Measurements from ENCODE around the gene ELOA. TPM values are rescaled to one million over a fixed set of nuclear protein-coding genes. Genes with fewer than 3 reads are reported as not detected.
A peak's percentile ranks its signal among the peaks of the same experiment; 100 is the strongest.

The ELOA gene
- total and polyA plus RNA-seq, 2 of the 13 experiments (the other 11 are each of a cell fraction or from before 2014, with no cell fraction given), result 14.2 to 28.5 TPM

- Histone ChIP-seq H3K27me3 (ENCODE audit: control insufficient read depth in 1 of 2, insufficient read depth in 2 of 2, low read length in 2 of 2) (no peaks in the 10 kb centered on the region), H3K36me3 (replicated peaks in 1 of 2; ENCODE audit: control insufficient read depth in 1 of 2, insufficient read depth in 2 of 2, low read length in 2 of 2) (peaks cover 3 to 16% of the 10 kb centered on the region in 2 experiments; a peak in 3 of 5 replicates), H3K4me1 (ENCODE audit: insufficient read depth, low read length) (peaks cover 24% of the 10 kb centered on the region), H3K4me2 (ENCODE audit: low read depth, low read length) (no peak overlapping the region), H3K27ac (ENCODE audit: extremely low read length, insufficient read depth, low read length) (no peak overlapping the region), H3K4me3 (replicated peaks in 1 of 3; ENCODE audit: insufficient read depth in 1 of 3, low read depth in 2 of 3, low read length in 3 of 3) (no peak overlapping the region), H2AFZ (ENCODE audit: low read length) (no peak overlapping the region), H4K20me1 (ENCODE audit: insufficient read depth, low read length) (no peaks in the 10 kb centered on the region), H3K9me3 (ENCODE audit: low read length) (no peaks in the 10 kb centered on the region), H3K79me2 (ENCODE audit: insufficient read depth, low read length) (no peaks in the 10 kb centered on the region), H3K9ac (ENCODE audit: insufficient read depth, low read depth, low read length) (no peak overlapping the region)
- TF ChIP-seq ELF4 (CRISPR knock-in tag; IDR thresholded peaks at IDR 0.05; ENCODE audit: borderline replicate concordance), result no peak
- no peak for TF ChIP-seq ZNF530 (CRISPR knock-in tag; IDR thresholded peaks at IDR 0.05; ENCODE audit: low read depth)
- TF ChIP-seq ZFP41 (CRISPR knock-in tag; IDR thresholded peaks at IDR 0.05; ENCODE audit: borderline replicate concordance), result no peak
- TF ChIP-seq SALL1 (CRISPR knock-in tag; IDR thresholded peaks at IDR 0.05), result 0 out of 2 replicates have a peak, but pooled peaks have one; percentile 18
- no peak for TF ChIP-seq RNF219 (CRISPR knock-in tag; IDR thresholded peaks at IDR 0.05)
- TF ChIP-seq STAG1 (CRISPR knock-in tag; IDR thresholded peaks at IDR 0.05), result peak; percentile 49
- peak; percentile 46; the same call in 1 of the 2 replicates for TF ChIP-seq SMC3 (IDR thresholded peaks at IDR 0.05; ENCODE audit: low read length)
- 0 out of 2 replicates have a peak, but pooled peaks have one; percentile 44 for TF ChIP-seq BRF2 (CRISPR knock-in tag; IDR thresholded peaks at IDR 0.05)
- TF ChIP-seq CEBPB (IDR thresholded peaks at IDR 0.05; ENCODE audit: borderline replicate concordance, low read depth, low read length), result no peak
- peak; percentile 73 for TF ChIP-seq CTCF (CRISPR knock-in tag; IDR thresholded peaks at IDR 0.05)
- 0 out of 2 replicates have a peak, but pooled peaks have one; percentile 20 for TF ChIP-seq TBX2 (CRISPR knock-in tag; IDR thresholded peaks at IDR 0.05; ENCODE audit: borderline replicate concordance)
- 0 out of 2 replicates have a peak, but pooled peaks have one; percentile 35 for TF ChIP-seq RAD21 (CRISPR knock-in tag; IDR thresholded peaks at IDR 0.05)
- WGBS (ENCODE audit: low lambda C conversion rate), result 95% methylated on average over 3 of the region's 3 CpGs
- ChIA-PET POLR2A (interaction anchor here (0.9 to 4.7 kb wide), 5 partner anchors 10 to 106 kb away, joined by 3 to 71 read pairs (median 7); partner anchors contain the start of genes FUCA1, GALE, HMGCL and PITHD1), CTCF (ENCODE audit: low intra/inter-chr PET ratio, low total read pairs) (interaction anchor here (0.6 to 2.5 kb wide), 4 partner anchors 44 to 190 kb away, joined by 3 to 15 read pairs (median 12); partner anchors contain the start of gene FUCA1)
- intact Hi-C loops (cut with micrococcal nuclease; ENCODE audit: unreplicated experiment), result no loop called here
- peak; percentile 65 for ATAC-seq
- no peak for FAIRE-seq
- DNase-seq (ENCODE audit: low spot score), result no peak
- in situ Hi-C loops (cut with HindIII; ENCODE audit: extremely low pct_ligation_motif_present, low pct_unique_long_range_greater_than_20kb), result no loop called here
- no TSS peak for BruUV-seq (replicated peaks)
Observed at GRCh38 chr1:23810818-23811540, 67.7 kb downstream of the ELOA start.
